ENCODE measurements around the gene SSBP3.

GRCh38 chr1:54224233-54224632, 182.0 kb downstream of the SSBP3 start:
- no peak for TF ChIP-seq CTCF (IDR thresholded peaks at IDR 0.05)
- TF ChIP-seq POLR2A (IDR thresholded peaks at IDR 0.05) = no peak
- no peak for TF ChIP-seq POLR2AphosphoS5 (IDR thresholded peaks at IDR 0.05)

All from breast epithelium (tissue), 3 donors.